Upper lobe of right lung (tissue), 1 donor: ENCODE data around the gene GRID2. TPM values are rescaled to one million over a fixed set of nuclear protein-coding genes. Genes with fewer than 3 reads are reported as not detected.

Source experiments
- ATAC-seq: fragments of 200-7000 bp; cut with Tn5 transposase; one replicate; pipeline ENCODE4 v1.9.1; 2020; ENCODE audit warnings: mild to moderate bottlenecking, moderate library complexity
- DNase-seq: peaks from one replicate; pipeline ENCODE4 v3.0.0-alpha.2; 2020
- H3K27ac ChIP-seq: fragments of 200-600 bp; one replicate; pipeline ENCODE4 v1.8.0; 2022
- H3K27me3 ChIP-seq: fragments of 200-600 bp; one replicate; pipeline ENCODE4 v1.8.0; 2022; ENCODE audit warnings: mild to moderate bottlenecking
- H3K36me3 ChIP-seq: fragments of 200-600 bp; one replicate; pipeline ENCODE4 v1.8.0; 2022
- H3K4me1 ChIP-seq: fragments of 200-600 bp; one replicate; pipeline ENCODE4 v1.8.0; 2022
- H3K4me3 ChIP-seq: fragments of 200-600 bp; one replicate; pipeline ENCODE4 v1.8.0; 2022; ENCODE audit warnings: mild to moderate bottlenecking
- H3K9me3 ChIP-seq: fragments of 200-600 bp; one replicate; pipeline ENCODE4 v1.8.0; 2022
- intact Hi-C: fragments of 100-400 bp; cut with DNase I; formaldehyde crosslinking; loops from one replicate; pipeline ENCODE4 v1.11.0; 2022
- total RNA-seq: library from RNA; stranded (reverse); fragmentation: NEBNext Ultra II Directional; extraction: Animal tissue kit (Norgen Biotek cat#: 25700); gene quantifications from one replicate; pipeline ENCODE4 v1.2.1, GENCODE V29; 2021
- TF ChIP-seq, protein P1 (sequence below): fragments of 200-600 bp; IDR thresholded peaks from one replicate; pipeline ENCODE4 v1.8.0; 2022; ENCODE audit warnings: antibody characterized with exemption
- donor health status: DM: no; HTN: yes; CAD: no; lungs with severe emphysema.

The GRID2 gene
- total RNA-seq, 1 donor from 2014 or later = not detected

DNA sequence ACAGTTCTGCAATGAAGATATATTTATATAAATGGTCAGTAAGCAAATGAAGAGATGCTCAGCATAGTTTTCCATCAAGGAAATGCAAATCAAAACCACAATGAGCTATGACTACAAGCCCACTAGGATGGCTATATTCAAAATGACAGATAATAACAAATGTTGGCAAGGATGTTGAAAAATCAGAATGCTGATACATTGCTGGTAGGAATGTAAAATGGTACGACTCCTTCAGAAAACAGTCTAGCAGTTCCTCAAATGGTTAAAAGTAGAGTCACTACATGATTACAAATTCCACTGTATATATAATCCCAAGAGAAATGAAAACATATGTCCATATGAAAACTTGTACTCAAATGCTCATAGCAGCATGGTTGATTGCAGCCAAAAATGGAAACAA, 1099.8 kb downstream of the GRID2 start:
- ATAC-seq = no peak

DNA sequence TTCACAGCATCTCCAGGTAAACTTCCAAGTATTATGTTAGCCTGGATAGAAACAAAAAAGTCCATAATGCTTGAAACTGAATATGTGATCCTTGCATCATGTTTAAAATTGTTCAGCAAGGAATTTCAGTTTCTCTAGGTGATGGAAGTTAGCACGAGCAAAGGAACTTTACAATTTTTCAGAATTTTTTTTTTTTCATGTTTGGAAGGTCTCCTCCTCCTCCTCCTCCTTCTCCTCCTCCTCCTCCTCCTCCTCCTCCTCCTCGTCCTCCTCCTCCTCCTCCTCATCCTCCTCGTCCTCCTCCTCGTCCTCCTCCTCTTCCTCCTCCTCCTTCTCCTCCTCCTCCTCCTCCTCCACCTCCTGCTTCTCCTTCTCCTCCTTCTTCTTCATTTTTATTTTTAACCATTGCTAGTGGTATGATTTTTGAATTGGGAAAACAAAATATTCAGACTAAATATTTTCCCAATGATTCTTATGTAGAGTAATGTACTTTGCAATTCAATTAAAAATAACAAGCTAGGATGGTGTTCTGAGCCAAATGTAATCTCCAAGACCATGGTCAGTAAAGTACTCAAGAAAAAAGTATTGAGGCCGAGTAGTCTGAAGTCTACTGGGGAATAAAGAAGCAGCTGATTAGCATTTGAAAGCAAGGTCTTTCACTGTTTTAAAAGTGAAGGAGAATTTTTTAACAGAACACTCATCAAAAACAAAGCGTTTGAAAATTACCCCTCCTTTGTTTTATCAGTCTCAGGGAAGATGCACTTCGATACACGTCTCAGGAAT, 1103.9 kb downstream of the GRID2 start:
- TF ChIP-seq, protein P1, sequence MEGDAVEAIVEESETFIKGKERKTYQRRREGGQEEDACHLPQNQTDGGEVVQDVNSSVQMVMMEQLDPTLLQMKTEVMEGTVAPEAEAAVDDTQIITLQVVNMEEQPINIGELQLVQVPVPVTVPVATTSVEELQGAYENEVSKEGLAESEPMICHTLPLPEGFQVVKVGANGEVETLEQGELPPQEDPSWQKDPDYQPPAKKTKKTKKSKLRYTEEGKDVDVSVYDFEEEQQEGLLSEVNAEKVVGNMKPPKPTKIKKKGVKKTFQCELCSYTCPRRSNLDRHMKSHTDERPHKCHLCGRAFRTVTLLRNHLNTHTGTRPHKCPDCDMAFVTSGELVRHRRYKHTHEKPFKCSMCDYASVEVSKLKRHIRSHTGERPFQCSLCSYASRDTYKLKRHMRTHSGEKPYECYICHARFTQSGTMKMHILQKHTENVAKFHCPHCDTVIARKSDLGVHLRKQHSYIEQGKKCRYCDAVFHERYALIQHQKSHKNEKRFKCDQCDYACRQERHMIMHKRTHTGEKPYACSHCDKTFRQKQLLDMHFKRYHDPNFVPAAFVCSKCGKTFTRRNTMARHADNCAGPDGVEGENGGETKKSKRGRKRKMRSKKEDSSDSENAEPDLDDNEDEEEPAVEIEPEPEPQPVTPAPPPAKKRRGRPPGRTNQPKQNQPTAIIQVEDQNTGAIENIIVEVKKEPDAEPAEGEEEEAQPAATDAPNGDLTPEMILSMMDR = no peak
- Histone ChIP-seq H3K27ac (no peak overlapping the region), H3K27me3 (no peaks in the 10 kb centered on the region), H3K4me1 (no peaks in the 10 kb centered on the region), H3K36me3 (no peaks in the 10 kb centered on the region), H3K9me3 (no peaks in the 10 kb centered on the region), H3K4me3 (no peak overlapping the region)
- ATAC-seq (no peak), DNase-seq (no peak)
- intact Hi-C loops = no loop called here

More for the DNA sequence above, 1099.8 kb downstream of the GRID2 start:
- Histone ChIP-seq H3K36me3 (no peaks in the 10 kb centered on the region), H3K27ac (no peak overlapping the region), H3K4me3 (no peak overlapping the region), H3K9me3 (no peaks in the 10 kb centered on the region), H3K4me1 (no peaks in the 10 kb centered on the region), H3K27me3 (no peaks in the 10 kb centered on the region)
- TF ChIP-seq, protein P1 = no peak
- no peak for DNase-seq
- intact Hi-C loops = no loop called here

DNA sequence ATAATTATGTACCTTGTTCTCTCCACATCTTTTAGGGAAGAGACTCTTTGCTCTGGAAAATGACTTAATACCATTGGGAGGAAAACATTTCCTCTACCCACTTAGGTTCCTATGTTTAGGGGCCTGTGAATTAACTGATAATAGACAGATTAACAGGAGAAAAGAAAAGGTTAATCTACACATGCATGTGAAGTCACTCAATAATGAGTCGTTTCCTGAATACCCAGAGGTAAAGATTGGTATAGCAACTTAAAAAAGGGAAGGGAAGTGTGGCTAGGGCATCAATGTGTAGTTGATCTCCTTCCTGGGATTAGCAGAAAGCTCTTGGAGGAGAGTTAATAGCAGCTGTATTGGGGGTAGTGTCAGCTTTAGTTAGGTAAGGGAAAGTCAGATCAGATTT, 1105.3 kb downstream of the GRID2 start:
- DNase-seq (no peak), ATAC-seq (no peak)
- no peak overlapping the region for H3K27ac ChIP-seq
- H3K4me1 ChIP-seq = no peaks in the 10 kb centered on the region
- intact Hi-C loops = no loop called here
- H3K9me3 ChIP-seq = no peaks in the 10 kb centered on the region
- TF ChIP-seq, protein P1 = no peak
- H3K36me3 ChIP-seq = no peaks in the 10 kb centered on the region
- no peak overlapping the region for H3K4me3 ChIP-seq
- no peaks in the 10 kb centered on the region for H3K27me3 ChIP-seq

DNA sequence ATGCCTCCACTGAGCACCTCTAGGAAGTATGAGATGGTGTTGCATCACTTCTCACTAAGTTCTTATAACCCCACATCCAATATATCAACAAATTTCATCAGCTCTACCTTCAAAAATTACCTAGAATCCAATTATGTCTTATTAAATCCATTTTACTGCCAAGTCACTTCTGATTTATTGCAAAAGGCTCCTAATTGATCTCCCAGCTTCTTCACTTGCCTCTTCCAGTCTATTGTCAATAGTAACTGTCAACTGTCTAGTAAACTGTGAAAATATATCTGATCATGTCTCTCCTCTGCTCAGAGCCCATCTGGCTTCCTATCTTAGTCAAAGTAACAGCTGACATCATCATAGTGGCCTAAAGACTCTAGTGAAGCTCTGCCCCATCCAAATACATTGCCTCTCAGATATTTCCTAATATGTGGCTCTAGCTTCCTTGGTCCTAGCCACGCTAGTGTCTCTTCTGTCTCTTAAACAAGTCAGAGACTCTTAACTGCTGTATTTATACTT, 1110.3 kb downstream of the GRID2 start:
- TF ChIP-seq, protein P1 = no peak
- no peak overlapping the region for H3K27ac ChIP-seq
- no peaks in the 10 kb centered on the region for H3K36me3 ChIP-seq
- DNase-seq (no peak), ATAC-seq (no peak)
- no peaks in the 10 kb centered on the region for H3K4me1 ChIP-seq
- no peaks in the 10 kb centered on the region for H3K27me3 ChIP-seq
- H3K4me3 ChIP-seq = no peak overlapping the region
- no peaks in the 10 kb centered on the region for H3K9me3 ChIP-seq
- intact Hi-C loops = no loop called here

DNA sequence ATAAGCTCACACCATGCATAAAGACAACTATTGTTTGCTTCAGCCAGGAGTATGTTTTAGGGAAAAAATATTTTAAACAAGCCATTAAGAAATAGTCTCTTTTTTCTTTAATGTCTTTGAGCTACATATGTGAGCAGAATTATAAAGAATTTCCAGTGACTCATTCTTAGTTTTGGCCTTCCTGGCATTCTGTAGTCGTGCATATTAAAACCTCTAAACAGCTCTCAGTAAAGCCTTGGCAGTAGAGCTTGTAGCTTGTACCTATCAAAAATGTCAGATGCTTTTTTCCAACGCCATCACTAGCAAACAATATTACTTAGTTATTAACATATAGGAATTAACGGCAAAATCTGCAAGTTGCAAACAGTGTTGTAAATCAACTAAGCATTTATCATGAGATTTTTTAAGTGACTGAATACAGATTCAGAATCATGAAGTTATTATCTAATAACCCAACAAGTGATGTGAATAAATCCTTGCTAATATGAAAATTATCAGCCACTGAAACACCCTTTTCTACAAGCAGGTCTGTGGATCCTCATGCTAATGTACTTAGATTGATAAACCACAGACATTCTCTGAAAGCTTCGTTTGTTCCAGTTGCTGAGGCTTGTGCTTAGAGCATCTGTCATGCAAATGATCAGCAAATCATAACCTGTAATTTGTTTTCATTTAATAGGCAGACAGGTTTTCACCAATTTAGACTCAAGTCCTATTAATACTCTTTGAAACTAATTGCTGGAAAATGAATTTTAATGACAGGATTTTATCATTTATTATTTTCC, 1112.8 kb downstream of the GRID2 start:
- H3K4me1 ChIP-seq = no peaks in the 10 kb centered on the region
- H3K4me3 ChIP-seq = no peak overlapping the region
- no peak for ATAC-seq
- H3K36me3 ChIP-seq = no peaks in the 10 kb centered on the region
- intact Hi-C loops = no loop called here
- H3K9me3 ChIP-seq = no peaks in the 10 kb centered on the region
- TF ChIP-seq, protein P1 = no peak
- no peak for DNase-seq
- no peaks in the 10 kb centered on the region for H3K27me3 ChIP-seq
- H3K27ac ChIP-seq = no peak overlapping the region
